ENCODE data around the gene RNLS.

- TF ChIP-seq POLR2AphosphoS5 (IDR thresholded peaks at IDR 0.05; ENCODE audit: low read depth, low read length) (no peak), SIN3A (IDR thresholded peaks at IDR 0.05; ENCODE audit: borderline replicate concordance, insufficient read depth, low read length) (no peak), TAF1 (IDR thresholded peaks at IDR 0.05; ENCODE audit: borderline replicate concordance, insufficient read depth, low read length) (no peak), REST (IDR thresholded peaks at IDR 0.05; ENCODE audit: insufficient read depth in 1 of 2, low read depth in 2 of 2, low read length in 2 of 2) (no peak)
Measured at GRCh38 chr10:88293651-88294230, 289.4 kb downstream of the RNLS start.

Measured in PFSK-1 (cell line).